Measurements from ENCODE around the gene NUDCD3.
A peak's percentile ranks its signal among the peaks of the same experiment; 100 is the strongest.

The NUDCD3 gene

GRCh38 chr7:44400033-44400511, 90.4 kb downstream of the NUDCD3 start:
- no peak for DNase-seq (ENCODE audit: low read depth)

GRCh38 chr7:44398953-44399574, 91.4 kb downstream of the NUDCD3 start:
- DNase-seq (ENCODE audit: low read depth), result no peak

- no peak for DNase-seq (ENCODE audit: low read depth)
These were observed 91.9 kb downstream of the NUDCD3 start for GRCh38 chr7:44398511-44398911.

- no peak for DNase-seq (ENCODE audit: low read depth)
These were observed 93.4 kb downstream of the NUDCD3 start for GRCh38 chr7:44396931-44397545.

- no peak for DNase-seq (ENCODE audit: low read depth)
These were observed 94.0 kb downstream of the NUDCD3 start for GRCh38 chr7:44396496-44396895.

- no peak for DNase-seq (ENCODE audit: low read depth)
These were observed 95.4 kb downstream of the NUDCD3 start for GRCh38 chr7:44395067-44395466.

- no peak for DNase-seq (ENCODE audit: low read depth)
These were observed 95.8 kb downstream of the NUDCD3 start for GRCh38 chr7:44394636-44395035.

GRCh38 chr7:44394112-44394447, 96.4 kb downstream of the NUDCD3 start:
- DNase-seq (ENCODE audit: low read depth), result no peak

- no peak for DNase-seq (ENCODE audit: low read depth)
These were observed 97.0 kb downstream of the NUDCD3 start for GRCh38 chr7:44393238-44394111.

- DNase-seq (ENCODE audit: low read depth), result no peak
These were observed 97.8 kb downstream of the NUDCD3 start for GRCh38 chr7:44392618-44393010.

GRCh38 chr7:44391746-44392617, 98.5 kb downstream of the NUDCD3 start:
- no peak for DNase-seq (ENCODE audit: low read depth)

- DNase-seq (ENCODE audit: low read depth), result no peak
These were observed 99.3 kb downstream of the NUDCD3 start for GRCh38 chr7:44391171-44391570.

GRCh38 chr7:44390701-44391100, 99.8 kb downstream of the NUDCD3 start:
- no peak for DNase-seq (ENCODE audit: low read depth)

GRCh38 chr7:44388089-44388970, 102.1 kb downstream of the NUDCD3 start:
- DNase-seq (ENCODE audit: low read depth), result no peak

GRCh38 chr7:44387389-44387788, 103.1 kb downstream of the NUDCD3 start:
- no peak for DNase-seq (ENCODE audit: low read depth)

GRCh38 chr7:44386139-44386913, 104.1 kb downstream of the NUDCD3 start:
- no peak for DNase-seq (ENCODE audit: low read depth)

GRCh38 chr7:44385434-44386138, 104.9 kb downstream of the NUDCD3 start:
- no peak for DNase-seq (ENCODE audit: low read depth)

- DNase-seq (ENCODE audit: low read depth), result no peak
These were observed 105.6 kb downstream of the NUDCD3 start for GRCh38 chr7:44384586-44385433.

GRCh38 chr7:44383566-44383965, 106.9 kb downstream of the NUDCD3 start:
- DNase-seq (ENCODE audit: low read depth), result peak; percentile 59

Measured in HS-27A (cell line).